ENCODE data around the gene OR6C68.

DNA sequence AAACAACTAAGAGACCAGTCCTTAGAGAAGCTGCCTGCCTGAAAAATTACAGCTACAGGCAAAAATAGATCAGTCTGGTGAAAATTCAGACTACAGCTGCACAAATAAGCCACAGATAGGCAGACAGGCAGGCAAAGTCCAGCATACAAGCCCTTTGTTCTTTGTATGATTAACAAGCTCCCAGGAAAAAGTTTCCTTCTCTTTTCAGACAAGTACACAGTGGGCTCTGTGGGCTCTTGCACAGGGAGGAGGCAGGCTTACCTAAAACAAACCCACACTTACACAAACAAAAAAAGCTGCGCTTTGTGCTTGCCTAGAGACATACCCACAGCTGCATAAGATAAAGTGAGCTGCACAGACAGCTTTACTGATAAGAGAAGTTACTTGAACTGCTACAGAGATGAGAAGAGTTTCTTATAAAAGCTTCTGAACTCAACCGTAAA is 7.7 kb downstream of the OR6C68 start:
- TF ChIP-seq, protein P1, sequence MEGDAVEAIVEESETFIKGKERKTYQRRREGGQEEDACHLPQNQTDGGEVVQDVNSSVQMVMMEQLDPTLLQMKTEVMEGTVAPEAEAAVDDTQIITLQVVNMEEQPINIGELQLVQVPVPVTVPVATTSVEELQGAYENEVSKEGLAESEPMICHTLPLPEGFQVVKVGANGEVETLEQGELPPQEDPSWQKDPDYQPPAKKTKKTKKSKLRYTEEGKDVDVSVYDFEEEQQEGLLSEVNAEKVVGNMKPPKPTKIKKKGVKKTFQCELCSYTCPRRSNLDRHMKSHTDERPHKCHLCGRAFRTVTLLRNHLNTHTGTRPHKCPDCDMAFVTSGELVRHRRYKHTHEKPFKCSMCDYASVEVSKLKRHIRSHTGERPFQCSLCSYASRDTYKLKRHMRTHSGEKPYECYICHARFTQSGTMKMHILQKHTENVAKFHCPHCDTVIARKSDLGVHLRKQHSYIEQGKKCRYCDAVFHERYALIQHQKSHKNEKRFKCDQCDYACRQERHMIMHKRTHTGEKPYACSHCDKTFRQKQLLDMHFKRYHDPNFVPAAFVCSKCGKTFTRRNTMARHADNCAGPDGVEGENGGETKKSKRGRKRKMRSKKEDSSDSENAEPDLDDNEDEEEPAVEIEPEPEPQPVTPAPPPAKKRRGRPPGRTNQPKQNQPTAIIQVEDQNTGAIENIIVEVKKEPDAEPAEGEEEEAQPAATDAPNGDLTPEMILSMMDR (conservative IDR thresholded peaks at IDR 0.05; ENCODE audit: low read depth, low read length) = no peak
- TF ChIP-seq EZH2 (IDR thresholded peaks at IDR 0.05; ENCODE audit: low read length, unreplicated experiment) (no peak), EZH2phosphoT487 (IDR thresholded peaks at IDR 0.05; ENCODE audit: borderline replicate concordance, low read length) (no peak)

Measured in PC-3 (cell line).